Epithelial cell of prostate (primary cell): ENCODE data around the gene CYB561D2.
"Not testable (repeated sequence)": the region's sequence is repeated elsewhere in the genome, so short reads cannot be mapped to it uniquely, and the experiment has no call there.

ENCODE experiments used
- DNase-seq: peaks from one replicate; pipeline ENCODE4 v3.0.0-alpha.2; 2011; ENCODE audit warnings: low read depth, low spot score
- H3K27ac ChIP-seq: fragments of 450-650 bp; 2 replicates; pipeline ENCODE4 v1.5.1; 2017; ENCODE audit warnings: mild to moderate bottlenecking

The CYB561D2 gene, protein sequence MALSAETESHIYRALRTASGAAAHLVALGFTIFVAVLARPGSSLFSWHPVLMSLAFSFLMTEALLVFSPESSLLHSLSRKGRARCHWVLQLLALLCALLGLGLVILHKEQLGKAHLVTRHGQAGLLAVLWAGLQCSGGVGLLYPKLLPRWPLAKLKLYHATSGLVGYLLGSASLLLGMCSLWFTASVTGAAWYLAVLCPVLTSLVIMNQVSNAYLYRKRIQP

DNA sequence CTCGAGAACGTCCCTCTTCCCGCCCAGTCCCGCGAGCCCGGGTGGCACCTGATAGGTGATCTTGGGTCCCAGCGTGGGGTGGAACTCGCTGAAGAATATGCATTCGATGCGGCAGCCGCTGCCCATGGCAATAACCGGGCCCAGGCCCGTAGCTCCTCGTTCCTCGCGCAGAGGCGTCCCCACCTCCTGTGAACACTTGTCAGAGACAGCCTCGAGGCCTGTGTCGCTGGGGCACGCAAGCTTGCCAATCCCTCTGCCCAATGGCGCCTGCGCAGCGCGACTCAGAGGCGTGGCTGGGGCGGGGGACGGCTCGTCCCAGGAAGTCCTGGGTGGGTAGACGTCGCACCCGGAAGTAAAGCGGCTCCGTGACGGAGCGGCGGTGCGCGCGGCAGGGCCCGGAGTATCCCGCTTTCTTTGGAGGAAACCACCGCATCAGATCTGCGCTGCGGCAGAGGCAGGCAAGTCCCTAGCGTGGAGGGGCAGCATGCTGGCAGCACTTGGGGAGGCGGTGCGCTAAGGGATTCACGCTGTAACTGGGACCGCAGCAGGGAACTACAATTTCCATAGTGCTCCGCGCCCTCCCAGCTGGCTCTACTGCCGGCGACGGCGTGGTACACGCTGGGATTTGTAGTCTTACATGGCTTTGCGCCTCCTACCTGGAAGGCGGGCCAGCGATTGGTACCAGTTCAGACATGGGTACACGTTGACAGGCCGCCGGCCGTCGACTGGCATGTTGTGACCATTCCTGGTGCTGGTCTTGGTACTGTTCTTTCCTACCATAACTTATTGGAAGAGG lies at the start of gene CYB561D2, which contains the start of gene NPRL2:
Gene CYB561D2 (plus strand): TSS at position 336 of the 796 bp plus-strand sequence. CDS start 572 bp downstream, outside the sequence.
Gene NPRL2 (minus strand): TSS at position 249 of the 796 bp plus-strand sequence. CDS start 123 bp downstream, at position 126.
- peak; percentile 81 for DNase-seq
- H3K27ac ChIP-seq, result peak within 1 kb of the TSS; percentile 83

DNA sequence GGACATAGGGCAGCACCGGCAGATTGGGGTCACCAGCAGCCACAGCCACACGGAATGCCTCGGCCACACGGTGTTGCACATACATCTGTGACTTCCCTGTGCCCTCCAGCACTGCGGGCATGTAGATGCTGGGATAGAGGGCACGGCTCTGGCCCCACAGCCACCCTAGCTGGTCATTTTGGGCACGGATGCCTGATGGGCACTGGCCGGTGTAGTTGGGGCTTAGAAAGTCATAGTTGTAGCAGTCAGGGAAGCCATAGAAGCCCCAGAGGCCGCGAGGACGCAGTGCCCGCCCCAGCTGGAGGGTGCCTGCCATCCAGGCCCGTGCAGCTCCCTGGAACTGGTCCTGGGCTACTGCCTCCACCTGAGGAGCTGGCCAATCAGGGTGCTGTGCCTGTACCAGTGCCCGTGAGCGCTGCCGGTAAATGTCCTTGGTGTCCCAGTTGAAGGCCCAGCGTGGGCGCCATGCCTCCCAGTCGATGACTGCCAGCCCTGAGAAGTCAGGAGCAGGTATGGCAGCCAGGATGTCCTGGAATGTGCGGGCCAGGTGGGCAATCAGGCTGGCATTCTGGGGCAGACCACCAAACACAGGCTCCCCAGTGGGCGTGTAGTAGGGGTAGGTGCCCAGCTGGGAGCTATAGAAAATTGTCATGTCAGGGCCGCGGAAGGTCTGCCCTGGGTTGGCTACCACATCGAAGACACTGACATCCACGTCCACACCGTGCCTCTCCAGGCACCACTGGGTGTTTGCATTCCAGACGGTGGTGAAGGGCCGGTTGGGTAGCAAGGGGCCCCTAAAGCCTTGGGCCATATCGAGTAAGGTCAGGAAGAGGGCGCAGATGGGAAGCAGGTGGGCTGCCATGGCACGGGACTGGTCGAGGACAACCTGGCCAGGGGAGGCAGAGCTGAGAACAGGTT lies 48.3 kb upstream of the CYB561D2 start:
- peak overlapping the region; percentile 91 for H3K27ac ChIP-seq
- DNase-seq, result no peak

DNA sequence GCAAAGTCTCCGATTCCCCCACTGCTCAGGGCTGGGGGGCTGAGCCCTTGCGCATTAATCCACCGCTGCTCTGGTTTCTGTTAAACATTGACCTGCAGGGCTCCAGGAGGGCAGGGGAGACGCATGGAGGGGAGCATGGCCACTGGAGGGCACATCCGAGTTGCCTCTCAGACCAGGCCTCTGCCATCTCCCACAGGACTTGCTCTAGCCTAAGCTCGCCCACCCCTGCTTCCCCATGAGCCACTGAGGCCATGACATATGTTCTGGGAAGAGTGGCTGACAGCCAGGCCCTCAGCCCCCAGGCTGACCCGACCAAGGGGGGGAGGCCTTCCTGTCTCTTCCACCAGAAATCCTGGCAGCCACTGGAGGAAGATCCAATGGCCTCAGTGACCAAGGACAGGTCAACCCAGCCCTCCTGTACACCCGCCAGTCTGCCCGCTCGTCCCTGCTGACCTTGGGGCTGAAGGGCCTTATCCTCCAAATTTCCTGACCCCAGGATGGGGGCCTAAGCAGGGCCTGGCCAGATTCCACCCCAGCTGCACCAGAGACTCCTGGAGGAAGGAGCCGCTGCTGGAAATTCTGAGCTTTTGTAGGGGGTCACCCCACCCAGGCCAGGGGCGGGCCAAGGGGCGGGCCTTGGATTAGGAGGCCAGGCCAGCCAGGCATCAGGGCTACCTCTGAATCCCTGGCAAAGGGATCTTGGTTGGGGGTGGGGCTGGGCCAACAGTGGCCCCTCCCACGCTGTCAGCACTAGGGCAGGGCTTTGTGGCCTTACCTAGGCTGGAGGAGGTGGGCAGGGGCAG lies 47.4 kb upstream of the CYB561D2 start, which contains the start of gene HYAL1:
Gene HYAL1 (minus strand): TSS at position 562 of the 803 bp plus-strand sequence. CDS start 618 bp downstream, outside the sequence.
- no peak for DNase-seq
- peak within 1 kb of the TSS; percentile 67 for H3K27ac ChIP-seq

DNA sequence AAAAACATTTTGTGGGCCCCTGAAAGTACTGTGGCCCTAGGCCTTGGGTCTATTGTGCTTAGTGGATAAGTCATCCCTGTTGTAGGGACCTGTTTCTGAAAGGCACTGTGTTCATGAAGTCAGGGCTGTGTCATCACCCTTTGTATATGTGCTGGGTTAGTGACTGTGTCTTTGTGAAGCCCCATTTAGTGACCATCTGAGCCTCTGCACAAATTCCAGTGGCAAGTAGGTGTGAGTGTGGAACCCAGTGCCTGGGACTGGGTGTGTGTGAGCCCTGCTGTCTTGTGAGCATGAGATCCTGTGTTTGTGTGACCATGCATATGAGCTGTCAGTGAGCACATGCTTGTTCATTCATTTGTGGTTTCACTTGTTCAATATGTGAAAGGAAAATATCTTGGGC lies 46.1 kb upstream of the CYB561D2 start:
- H3K27ac ChIP-seq, result peak overlapping the region; percentile 67
- peak; percentile 49 for DNase-seq

DNA sequence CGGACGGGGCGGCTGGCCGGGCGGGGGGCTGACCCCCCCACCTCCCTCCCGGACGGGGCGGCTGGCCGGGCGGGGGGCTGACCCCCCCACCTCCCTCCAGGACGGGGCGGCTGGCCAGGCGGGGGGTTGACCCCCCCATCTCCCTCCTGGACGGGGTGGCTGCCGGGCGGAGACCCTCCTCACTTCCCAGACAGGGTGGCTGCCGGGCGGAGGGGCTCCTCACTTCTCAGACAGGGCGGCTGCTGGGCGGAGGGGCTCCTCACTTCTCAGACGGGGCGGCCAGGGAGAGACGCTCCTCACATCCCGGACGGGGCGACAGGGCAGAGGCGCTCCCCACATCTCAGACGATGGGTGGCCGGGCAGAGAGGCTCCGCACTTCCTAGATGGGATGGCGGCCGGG lies 38.6 kb upstream of the CYB561D2 start:
- not testable (repeated sequence) for DNase-seq

DNA sequence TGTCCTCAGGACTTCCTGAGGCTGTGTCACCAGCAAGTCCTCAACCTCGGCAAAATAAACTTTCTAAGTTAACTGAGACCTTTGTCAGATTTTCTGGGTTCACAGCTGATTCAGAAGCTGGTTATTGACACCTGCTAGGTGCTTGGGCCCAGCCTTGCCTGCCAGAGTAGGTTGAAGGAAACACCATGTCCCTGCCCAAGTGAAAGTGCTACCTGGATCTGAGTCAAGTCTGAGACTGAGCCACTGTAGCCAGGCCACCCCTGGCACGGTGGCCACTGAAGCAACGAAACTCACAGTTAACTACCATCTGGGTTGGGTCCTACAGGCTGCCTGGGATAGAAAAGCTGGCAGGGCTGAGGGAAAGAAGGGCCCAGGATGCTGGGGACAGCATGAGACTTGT lies 36.3 kb upstream of the CYB561D2 start:
- no peak for DNase-seq

More for the DNA sequence above, 38.6 kb upstream of the CYB561D2 start:
- H3K27ac ChIP-seq, result not testable (repeated sequence)

DNA sequence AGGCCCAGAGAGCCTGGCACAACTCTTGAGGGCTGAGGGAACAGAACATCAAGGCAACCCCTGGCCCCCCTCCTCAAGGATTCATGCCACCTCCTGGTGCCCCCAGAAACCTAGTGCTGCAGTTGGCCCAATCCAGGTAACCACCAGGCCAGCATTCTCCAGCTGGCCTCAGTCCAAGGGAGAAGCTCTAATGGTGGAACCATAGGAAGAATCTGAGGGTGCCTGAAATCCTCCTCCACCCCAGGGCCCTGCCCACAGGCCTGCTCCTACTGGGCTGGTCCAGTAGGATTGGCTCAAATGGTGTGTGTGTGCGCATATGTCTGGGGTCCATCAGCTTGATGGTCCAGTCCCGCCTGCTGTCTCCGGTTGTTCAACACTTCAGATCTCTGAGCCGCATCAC lies 35.8 kb upstream of the CYB561D2 start:
- no peak for DNase-seq

More for the DNA sequence above, 36.3 kb upstream of the CYB561D2 start:
- H3K27ac ChIP-seq, result no peak overlapping the region

DNA sequence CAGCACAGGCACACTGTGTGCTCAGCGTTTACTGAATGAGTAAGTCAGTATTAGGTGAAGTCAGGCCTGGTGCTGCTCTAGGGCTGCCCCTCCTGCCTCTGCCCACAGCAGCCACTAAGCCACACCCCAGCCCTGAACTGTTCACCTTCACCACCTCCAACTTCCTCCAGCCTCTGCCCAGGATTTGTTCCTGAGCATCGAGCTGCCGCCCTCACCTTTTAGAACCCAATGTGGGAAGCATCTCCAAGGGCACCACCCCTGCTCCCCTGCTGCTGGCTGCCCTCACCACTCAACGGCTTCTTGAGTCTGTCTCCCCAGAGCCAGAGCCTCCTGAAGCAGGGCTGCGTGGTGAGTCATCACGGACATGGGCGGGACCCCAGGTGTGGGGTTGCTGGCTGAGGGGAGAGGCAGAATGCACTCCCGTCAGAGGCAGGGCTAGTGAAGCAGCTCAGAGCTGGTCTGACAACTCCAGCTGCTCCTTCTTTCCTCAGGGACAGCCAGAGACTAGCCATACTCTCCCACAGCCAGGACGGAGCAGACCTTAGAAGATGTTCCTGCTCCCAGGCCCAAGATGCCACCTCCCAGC lies 33.9 kb upstream of the CYB561D2 start:
- peak; percentile 92 for DNase-seq
- H3K27ac ChIP-seq, result peak overlapping the region; percentile 97

More for the DNA sequence above, 35.8 kb upstream of the CYB561D2 start:
- no peak overlapping the region for H3K27ac ChIP-seq

DNA sequence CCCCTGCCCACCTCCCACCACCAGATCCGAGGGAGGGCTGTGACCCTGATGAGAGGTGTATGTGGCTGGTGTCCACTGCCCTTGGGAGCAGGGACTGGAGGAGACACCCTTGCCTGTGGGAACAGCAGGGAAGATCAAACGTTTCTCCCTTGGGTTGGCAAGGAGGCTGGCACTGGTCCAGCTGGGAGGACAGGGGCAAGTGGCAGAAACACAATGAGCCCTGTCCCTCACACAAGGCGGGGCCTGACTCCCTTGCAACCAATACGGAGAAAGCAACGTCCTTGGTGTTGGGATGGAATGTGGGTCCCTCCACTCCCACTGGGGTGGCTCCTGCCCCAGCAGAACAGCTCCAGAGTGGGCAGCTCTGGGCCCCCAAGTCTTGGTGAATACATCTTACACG lies 33.4 kb upstream of the CYB561D2 start:
- H3K27ac ChIP-seq, result peak overlapping the region; percentile 97
- no peak for DNase-seq

DNA sequence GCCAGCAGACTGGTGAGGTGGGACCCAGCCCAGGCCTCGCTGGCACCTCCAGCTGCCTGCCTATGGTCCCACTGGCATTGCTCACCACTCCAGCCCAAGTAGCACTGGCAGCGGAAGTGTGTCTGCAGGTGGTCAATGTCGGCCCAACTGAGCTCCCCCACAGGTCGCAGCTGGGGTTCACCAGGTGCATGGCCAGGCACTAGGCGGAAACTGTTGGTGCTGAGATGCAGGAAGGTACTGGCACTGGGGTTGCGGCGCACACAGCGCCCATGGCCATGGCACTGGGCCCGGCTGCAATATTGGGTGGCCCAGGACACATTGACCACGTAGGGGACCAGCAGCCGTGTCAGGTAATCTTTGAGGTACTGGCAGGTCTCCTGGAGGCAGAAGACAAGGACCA lies 32.5 kb upstream of the CYB561D2 start:
- no peak for DNase-seq
- H3K27ac ChIP-seq, result peak overlapping the region; percentile 97

DNA sequence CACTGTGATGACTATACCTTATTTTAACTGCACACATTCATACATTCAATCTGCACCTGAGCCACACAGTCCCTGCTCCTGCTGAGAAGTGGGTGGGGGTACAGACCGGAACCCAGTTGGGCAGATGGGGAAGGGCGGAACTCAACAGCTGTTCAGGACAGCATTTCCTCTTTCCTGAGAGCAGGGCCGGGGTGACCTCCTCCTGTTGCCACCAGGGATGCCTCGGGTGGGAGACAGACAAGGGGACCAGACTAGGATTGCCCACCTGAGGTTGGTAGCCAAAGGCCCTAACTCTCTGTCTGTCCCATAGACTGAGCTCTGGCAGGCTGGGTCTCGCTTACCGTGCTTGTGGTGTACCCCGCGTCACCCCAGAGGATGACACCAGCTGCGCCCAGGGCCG lies 32.0 kb upstream of the CYB561D2 start:
- H3K27ac ChIP-seq, result peak overlapping the region; percentile 97
- no peak for DNase-seq

DNA sequence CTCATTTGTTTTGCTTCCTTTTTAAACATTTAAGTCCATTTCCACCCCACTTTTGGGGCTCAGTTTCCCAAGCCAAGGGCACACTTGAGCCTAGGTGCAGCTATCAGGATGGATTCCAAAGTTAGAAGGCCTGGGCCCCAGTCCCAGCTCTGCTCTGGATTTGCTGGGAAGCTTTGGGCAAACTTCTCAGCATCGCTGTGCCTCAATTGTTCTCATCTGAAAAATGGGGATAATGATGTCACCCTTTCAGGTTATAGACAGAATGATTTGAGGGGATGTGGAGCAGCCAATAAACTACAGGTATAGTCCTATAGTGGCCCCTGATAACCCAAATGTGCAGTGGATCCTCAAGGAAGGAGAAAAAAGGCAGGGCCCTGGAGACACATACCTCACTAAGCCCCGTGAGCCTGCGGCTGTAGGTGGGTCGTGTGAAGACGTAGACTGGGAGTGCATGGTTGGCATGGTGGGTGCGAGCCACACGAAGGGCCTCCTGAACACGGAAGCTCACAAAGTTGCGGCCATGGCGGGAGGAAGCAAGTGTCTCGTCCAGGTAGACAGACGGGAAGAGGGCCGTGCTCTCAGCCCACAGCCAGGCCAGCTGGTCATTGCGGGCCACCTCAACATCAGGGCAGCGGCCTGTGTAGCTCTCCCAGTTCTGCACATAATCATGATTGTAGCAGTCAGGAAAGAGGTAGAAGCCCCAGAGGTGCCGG lies 31.3 kb upstream of the CYB561D2 start:
- no peak for DNase-seq
- H3K27ac ChIP-seq, result no peak overlapping the region

DNA sequence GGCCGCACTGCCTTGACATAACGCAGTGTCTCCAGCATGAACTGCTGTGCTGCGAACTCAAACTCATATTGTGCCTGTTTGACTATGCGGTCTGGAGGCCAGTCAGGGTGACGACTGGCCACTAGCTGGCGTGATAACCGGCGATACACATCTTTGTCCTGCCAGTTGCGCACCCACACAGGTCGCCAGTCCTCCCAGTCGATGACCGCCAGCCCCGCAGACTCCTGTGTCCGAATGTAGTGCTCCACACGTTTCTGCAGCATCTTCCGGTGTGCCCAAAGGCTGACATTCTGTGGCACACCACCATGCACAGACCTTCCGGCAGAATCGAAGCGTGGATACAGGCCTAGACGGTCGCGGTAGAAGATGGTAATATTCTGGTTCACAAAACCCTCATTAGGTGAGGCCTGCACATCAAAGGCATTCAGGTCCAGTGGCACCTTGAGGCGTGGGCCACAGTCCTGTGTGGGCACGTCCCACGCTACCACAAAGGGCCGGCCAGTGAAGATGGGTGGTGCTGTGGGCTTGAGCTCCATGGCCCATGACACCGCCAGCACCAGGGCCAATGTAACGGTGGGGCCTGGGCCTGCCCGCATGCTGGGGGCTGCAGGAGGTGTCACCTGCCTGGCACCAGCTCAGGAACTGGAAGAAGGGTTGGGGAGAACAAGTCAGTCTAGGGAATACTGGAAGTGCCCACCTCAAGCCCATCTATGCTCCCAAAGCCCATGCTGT lies 30.6 kb upstream of the CYB561D2 start:
- no peak for DNase-seq
- peak overlapping the region; percentile 76 for H3K27ac ChIP-seq

DNA sequence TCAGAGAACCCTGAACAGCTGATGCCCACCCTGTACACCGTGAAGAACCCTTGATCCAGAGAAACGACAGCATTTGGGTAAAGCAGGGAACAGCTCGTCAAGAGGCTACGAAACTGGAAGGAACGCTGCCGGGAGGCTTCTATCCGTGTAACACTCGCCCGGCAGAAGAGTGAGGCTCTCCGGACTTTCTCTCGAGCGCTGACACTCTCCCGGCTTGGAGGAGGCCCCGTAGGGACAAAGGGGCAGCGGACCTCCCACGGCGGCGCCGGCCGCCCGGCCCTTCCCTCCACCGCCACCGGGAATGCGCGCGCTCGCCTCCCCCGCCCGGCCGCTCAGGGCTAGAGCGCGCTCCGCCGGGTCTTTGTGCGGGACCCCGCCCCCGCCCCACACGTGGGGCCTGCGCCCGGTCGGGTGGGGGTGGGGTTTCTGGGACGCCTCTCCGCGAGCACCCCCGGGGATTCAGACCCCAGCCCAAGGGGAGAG lies 29.8 kb upstream of the CYB561D2 start:
- DNase-seq, result no peak
- peak overlapping the region; percentile 76 for H3K27ac ChIP-seq

DNA sequence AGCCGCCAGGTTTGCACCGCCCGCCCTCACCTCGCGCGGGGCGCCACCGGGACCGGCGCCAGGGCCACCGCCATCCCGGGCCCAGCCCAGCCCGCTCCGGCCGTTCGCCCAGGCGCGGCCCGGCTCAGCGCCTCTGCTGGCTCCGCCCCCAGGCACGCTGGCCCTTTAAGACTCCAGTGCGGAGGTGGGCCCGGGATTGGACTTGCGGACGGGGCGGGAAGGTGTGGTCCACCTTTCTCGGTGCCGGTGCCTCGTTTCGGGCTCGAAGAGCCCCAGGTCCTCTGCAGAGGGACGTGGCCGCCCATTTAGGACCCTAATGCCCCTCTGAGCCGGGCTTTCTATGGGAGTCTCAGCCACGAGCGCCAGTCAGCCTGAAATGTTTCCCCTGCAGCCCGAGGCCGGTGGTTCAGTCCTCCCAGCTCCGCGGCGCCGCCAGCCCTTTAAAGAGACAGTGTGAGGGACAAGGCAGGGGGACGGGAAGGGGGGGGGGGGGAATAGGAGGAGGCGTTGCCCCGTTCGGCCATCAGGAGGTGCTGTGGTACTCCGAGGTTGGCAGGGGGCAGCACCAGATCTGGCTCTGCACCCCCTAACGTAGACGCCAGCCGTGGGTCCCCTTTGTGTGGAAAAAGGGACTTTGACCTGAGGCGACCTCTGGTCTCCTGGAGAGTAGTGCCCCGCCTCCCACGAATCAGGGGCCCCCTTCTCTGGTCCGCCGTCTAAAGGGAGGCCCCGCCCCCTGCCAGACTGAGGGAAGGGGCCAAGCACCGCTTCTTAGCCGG lies 29.1 kb upstream of the CYB561D2 start:
- peak overlapping the region; percentile 76 for H3K27ac ChIP-seq
- no peak for DNase-seq

DNA sequence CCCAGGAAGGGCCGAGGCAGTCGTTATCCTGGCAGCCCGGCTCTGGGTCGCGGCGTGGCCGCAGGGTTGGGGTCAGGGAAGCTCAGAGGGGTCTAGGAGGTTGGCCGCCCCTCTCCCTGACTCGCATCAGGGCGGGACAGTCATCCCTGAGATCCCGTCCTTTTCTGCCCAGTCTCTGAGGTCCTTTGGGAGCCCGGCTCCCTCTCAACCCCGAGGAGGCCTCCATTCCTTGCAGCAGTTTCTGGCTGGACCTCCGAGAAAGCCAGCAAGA lies 28.6 kb upstream of the CYB561D2 start:
- H3K27ac ChIP-seq, result no peak overlapping the region
- DNase-seq, result no peak
